Midbrain (tissue), 1 donor: ENCODE data around the gene LRRN2.
"Not testable (repeated sequence)": the region's sequence is repeated elsewhere in the genome, so short reads cannot be mapped to it uniquely, and the experiment has no call there.

Source experiments
- DNase-seq: peaks from one replicate; lab custom pipeline; 2025; lab: John Stamatoyannopoulos, UW

Gene LRRN2

DNA sequence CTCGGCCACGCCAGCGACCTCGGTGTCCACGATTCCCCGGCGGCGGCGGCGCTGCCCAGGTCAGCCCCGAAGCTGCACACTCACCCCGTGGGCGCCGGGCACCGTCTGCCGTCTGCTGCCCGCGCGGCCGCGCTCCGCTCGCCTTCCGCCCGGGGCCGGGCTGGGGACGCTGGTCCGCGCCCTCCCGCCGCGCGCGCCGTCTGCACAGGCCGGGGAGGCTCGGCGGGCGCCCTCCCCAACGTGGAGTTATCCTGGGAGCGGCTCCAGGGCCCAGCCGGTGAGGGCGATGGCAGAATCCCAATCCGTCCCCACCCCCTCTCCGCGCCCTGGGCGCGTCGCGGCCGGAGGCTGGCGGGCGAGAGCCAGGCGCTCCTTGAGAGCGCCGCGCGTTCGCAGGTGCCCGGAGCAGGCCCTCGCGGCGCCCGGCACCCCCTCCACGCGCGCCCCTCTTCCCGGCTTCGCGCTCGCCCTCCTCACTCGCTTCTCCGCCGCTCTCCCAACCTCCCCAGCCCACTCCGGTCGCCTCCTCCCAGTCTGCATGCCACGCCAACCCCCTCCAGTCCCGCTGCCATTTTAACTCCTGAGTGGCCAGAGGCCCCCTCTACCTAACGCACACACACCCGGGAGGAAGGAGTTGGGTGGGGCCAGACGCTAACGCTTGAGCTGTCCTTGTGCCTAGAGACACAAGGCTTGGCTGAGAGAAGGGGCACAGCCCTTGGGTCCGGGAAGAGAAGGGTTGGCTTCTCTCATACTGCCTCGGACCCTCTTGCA lies at the start of gene LRRN2:
Gene LRRN2, minus strand, starts transcription at position 503 of the 771 bp plus-strand sequence. CDS start 65,746 bp downstream, outside the sequence.
- DNase-seq, result peak; percentile 63

GRCh38 chr1:204735042-204735441 lies 49.5 kb upstream of the LRRN2 start:
- DNase-seq, result no peak

DNA sequence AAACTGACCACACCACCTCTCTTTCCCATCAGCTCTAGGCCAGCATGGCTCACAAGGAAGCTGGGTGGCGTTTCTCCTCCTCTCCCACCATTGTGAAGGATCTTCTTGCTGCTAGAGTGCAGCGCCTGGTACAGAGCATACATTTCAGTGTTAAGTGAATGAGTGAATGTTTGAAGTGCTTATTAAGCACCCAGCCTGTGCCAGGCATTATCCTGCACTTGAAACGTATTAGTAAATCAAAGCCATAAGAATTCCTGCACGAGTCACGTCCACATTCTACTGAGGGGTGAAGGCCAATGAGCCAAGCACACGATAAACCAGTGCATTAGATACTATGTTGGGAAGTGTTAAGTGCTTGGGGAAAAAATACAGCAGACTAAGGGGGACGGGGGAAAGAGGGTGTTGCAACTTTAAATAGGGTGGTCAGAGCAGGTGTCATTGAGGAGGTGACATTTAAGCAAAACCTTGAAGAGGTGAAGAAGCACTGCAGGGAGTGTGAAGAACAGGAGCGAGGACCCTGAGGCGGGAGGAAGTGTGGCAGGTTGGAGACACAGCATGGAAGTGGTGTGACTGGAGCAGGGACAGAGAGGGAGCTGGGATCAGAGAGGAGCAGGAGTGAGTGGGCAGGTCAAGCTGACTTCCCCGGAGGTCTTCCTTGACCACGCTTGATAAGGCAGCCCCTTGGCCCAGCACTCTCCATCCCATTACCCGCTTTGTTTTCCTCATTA lies 48.5 kb upstream of the LRRN2 start:
- no peak for DNase-seq

DNA sequence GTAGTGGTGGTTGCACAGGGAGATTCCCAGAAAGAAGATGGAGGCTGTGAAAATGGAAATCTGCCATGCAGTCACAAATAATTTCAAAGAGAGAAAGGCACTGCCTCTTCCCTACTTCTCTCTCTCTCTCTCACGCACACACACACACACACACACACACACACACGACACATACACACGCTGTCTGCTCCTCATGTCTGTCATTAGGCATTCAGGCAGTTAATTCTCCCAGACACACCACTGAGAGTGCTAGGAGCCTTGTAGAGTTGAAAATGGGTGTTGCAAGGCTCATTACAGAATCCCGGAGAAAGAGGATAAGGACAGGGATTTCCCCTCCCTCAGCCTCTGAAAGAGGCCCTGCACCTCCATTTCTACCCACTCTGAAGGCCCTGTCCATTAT lies 47.8 kb upstream of the LRRN2 start:
- DNase-seq, result no peak

DNA sequence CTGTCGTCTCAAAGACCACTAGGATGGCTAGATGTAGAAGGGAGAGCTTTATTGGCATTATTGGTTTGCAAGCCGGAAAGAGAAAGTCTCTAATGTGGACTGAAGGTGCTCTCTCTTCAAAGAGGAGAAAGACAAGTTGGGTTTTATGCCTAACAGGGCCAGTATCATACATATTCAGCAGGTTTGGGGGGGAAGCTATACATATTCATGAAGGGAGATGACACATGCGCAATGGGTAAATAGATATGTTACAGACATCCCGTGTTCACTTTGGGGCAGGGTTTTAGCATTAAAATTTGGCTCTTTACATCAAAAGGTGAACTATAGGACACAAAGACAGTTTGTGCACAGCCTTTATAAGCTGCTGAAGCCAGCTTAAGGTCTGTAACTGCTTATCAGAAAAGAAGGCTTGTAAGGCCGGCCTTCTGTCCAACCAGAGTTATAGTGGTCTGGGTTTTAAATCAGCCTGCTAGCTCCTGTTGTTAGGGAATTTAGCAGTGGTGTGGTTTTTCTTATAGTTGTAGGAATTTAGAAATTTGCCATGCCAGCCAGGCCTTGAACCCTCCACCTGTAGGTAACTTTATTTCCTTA lies 46.5 kb upstream of the LRRN2 start:
- DNase-seq, result no peak

- no peak for DNase-seq
Observed at GRCh38 chr1:204731509-204731908, 46.0 kb upstream of the LRRN2 start.

- DNase-seq, result no peak
Observed at GRCh38 chr1:204730826-204731459, 45.4 kb upstream of the LRRN2 start.

GRCh38 chr1:204729516-204729915 lies 44.0 kb upstream of the LRRN2 start:
- DNase-seq, result no peak

DNA sequence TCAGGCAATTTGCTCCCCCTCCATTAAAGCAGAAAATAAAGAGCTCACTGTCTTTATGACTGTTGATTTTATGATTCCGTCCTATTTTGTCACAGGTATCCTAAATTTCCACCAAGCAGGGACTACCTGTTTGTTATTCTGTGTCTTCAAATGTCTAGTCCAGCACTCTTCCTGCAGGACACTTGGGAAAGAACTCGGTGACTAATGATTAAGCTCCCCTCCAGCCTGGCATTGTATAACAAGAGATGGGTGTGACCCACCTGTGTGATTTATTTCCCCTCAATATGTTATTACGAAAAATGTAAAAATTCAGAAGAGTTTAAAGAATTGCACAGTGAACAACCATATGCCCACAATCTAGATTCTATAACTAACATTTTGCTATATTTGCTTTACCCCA lies 42.9 kb upstream of the LRRN2 start:
- no peak for DNase-seq

DNA sequence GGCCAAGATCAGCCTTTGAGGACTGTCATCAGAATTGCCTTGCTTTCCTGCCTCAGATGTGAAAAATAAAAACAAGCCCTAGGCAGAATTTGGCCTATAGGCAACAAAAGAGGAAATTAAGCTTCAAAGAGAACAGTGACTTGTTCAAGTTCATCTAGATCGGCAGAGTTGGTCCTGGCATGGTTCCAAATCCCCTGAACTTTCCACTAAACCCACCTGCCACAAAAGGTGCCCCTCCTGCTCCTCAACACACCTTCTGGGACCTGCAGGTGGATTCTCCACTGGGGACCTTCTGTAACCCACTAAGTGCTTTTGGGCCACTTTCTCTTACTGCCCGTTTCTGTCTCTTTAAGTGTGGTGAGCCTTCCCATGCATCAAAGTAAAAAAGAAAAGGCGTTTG lies 42.5 kb upstream of the LRRN2 start:
- no peak for DNase-seq

GRCh38 chr1:204727438-204727837 lies 41.9 kb upstream of the LRRN2 start:
- not testable (repeated sequence) for DNase-seq

DNA sequence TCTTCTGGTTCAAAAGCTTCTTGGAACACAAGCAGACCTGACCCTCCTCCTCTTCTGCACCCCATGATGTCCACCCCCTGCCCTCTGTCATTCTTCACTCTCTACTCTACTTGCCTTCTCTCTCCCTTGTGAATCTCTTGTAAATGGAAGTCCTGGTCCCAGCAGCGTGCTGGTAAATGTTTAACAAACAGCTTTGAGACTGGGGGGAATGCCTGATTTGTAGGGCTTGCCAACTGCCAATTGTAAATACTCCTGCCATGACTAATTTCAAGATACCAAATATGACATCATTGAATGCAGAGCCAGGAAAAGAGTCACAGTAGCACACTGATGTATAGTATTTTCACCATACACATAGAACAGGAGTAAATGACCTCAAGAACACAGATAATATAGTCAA lies 40.9 kb upstream of the LRRN2 start:
- DNase-seq, result no peak

GRCh38 chr1:204725821-204726448 lies 40.4 kb upstream of the LRRN2 start:
- no peak for DNase-seq

DNA sequence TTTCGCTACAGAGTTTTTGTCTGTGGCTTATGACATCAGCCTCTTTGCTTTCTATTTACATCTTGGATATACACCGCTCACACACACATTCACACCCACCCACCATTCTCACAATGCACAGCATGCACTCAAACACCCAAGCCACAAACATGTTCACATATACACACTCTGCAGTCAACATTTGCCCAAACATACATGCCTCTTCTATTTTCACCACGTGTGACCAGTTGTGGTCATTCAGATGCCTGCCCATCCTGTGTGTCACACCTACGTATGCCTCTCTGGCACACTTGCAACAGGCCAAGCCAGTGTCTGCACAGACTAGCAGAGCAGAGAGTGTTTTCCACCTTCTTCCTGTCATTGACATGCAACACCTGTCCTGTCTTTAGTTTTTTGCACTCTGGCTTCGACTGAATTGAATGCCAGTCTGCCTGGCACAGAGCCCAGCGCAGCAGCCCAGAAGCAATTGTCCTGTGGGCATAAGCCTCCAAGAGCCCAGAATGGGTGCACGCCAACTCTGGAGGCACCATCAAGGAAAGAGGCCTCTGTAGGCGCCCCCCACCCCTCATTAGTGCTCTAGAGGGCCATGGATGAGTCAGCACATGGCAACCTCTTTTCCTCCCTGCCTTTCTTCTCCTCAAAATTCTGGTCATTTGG lies 37.7 kb upstream of the LRRN2 start:
- peak; percentile 67 for DNase-seq

- DNase-seq, result no peak
Observed at GRCh38 chr1:204721373-204722055, 36.0 kb upstream of the LRRN2 start.

GRCh38 chr1:204716660-204717059 lies 31.1 kb upstream of the LRRN2 start:
- no peak for DNase-seq

DNA sequence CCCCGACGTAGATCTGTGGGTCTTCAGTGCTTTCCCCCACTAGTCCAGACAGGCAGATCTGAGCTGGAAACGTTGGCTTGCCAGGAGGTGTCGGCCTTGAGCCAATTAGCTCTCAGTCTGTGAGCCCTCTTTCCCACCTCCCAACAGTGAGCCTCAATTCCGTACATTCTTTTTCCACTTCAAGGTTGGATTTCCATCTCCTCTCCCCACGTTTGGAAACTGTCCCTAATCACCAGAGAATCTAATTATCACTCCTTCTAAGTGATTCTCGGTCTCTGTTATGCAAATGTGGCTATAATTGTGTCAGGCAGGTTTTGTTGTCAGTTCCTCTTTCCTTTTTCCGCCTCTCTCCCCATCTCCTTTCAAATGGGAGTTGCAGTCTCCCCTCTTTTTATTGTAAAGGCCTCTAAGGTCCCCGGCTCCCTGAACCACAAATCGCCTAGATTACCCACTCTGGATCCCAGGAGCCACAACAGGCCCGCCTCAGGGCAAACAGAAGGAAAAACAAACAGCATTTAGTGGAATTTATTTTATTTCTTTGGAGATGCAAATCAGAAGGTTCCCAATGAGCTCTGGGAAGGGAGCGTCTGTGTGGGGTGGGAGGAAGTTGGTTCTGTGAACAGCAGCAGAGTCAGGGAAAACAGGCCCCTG lies 29.4 kb upstream of the LRRN2 start:
- DNase-seq, result no peak

- DNase-seq, result no peak
Observed at GRCh38 chr1:204714194-204714860, 28.8 kb upstream of the LRRN2 start.

GRCh38 chr1:204713541-204713940 lies 28.0 kb upstream of the LRRN2 start:
- no peak for DNase-seq
